Loucy (cell line): Measurements from ENCODE around the gene STMN3.

ENCODE experiments used
- EZH2phosphoT487 ChIP-seq: fragments of 200-600 bp; IDR thresholded peaks from 2 replicates; pipeline ENCODE4 v1.6.1; 2018; ENCODE audit warnings: antibody characterized with exemption, mild to moderate bottlenecking, moderate library complexity, borderline replicate concordance
- TF ChIP-seq, protein P1 (sequence below): fragments of 200-600 bp; sonication (generic); conservative IDR thresholded peaks from 2 replicates; pipeline ENCODE4 v1.5.1; 2014; ENCODE audit warnings: mild to moderate bottlenecking, antibody characterized with exemption, low read length

GRCh38 chr20:63639093-63639975, 13.9 kb downstream of the STMN3 start:
- TF ChIP-seq, protein P1, sequence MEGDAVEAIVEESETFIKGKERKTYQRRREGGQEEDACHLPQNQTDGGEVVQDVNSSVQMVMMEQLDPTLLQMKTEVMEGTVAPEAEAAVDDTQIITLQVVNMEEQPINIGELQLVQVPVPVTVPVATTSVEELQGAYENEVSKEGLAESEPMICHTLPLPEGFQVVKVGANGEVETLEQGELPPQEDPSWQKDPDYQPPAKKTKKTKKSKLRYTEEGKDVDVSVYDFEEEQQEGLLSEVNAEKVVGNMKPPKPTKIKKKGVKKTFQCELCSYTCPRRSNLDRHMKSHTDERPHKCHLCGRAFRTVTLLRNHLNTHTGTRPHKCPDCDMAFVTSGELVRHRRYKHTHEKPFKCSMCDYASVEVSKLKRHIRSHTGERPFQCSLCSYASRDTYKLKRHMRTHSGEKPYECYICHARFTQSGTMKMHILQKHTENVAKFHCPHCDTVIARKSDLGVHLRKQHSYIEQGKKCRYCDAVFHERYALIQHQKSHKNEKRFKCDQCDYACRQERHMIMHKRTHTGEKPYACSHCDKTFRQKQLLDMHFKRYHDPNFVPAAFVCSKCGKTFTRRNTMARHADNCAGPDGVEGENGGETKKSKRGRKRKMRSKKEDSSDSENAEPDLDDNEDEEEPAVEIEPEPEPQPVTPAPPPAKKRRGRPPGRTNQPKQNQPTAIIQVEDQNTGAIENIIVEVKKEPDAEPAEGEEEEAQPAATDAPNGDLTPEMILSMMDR: no peak
- no peak for TF ChIP-seq EZH2phosphoT487
